HepG2 (cell line): ENCODE measurements around the gene DEPDC1B. TPM values are rescaled to one million over a fixed set of nuclear protein-coding genes. Genes with fewer than 3 reads are reported as not detected.

Experiments
- ARNTL ChIP-seq: sonication (generic); formaldehyde crosslinking; IDR thresholded peaks from 2 replicates; pipeline ENCODE4 v1.4.0; 2020; ENCODE audit warnings: mild to moderate bottlenecking, missing genetic modification reagents
- CHD2 ChIP-seq: IDR thresholded peaks from 2 replicates; pipeline ENCODE4 v1.6.1; 2011; ENCODE audit warnings: low read depth, low read length, improper control_type of control experiment
- CSRNP1 ChIP-seq: sonication (generic); formaldehyde crosslinking; IDR thresholded peaks from 2 replicates; pipeline ENCODE4 v1.8.1; 2023; ENCODE audit warnings: mild to moderate bottlenecking, missing genetic modification reagents
- GATAD2A ChIP-seq: IDR thresholded peaks from 2 replicates; pipeline ENCODE4 v1.6.1; 2016
- GFI1 ChIP-seq: sonication (generic); formaldehyde crosslinking; IDR thresholded peaks from 2 replicates; pipeline ENCODE4 v1.5.0; 2020; ENCODE audit warnings: missing genetic modification reagents, mild to moderate bottlenecking, borderline replicate concordance
- HMGA1 ChIP-seq: sonication (generic); formaldehyde crosslinking; conservative IDR thresholded peaks from 2 replicates; pipeline ENCODE4 v1.4.0; 2020; ENCODE audit warnings: missing genetic modification reagents
- KDM1A ChIP-seq: IDR thresholded peaks from 2 replicates; pipeline ENCODE4 v1.6.1; 2016; ENCODE audit warnings: missing compliant biosample characterization
- KLF12 ChIP-seq: sonication (generic); formaldehyde crosslinking; IDR thresholded peaks from 2 replicates; pipeline ENCODE4 v1.4.0; 2020; ENCODE audit warnings: missing genetic modification reagents, borderline replicate concordance
- NFATC3 ChIP-seq: sonication (generic); formaldehyde crosslinking; IDR thresholded peaks from 2 replicates; pipeline ENCODE4 v1.5.1; 2020; ENCODE audit warnings: mild to moderate bottlenecking, missing genetic modification reagents
- PLRG1 ChIP-seq: fragments of 450-650 bp; conservative IDR thresholded peaks from 2 replicates; pipeline ENCODE4 v1.6.1; 2016
- POGZ ChIP-seq: sonication (generic); formaldehyde crosslinking; IDR thresholded peaks from 2 replicates; pipeline ENCODE4 v1.4.0; 2020; ENCODE audit warnings: mild to moderate bottlenecking, missing genetic modification reagents
- SETDB1 ChIP-seq: sonication (generic); formaldehyde crosslinking; IDR thresholded peaks from 2 replicates; pipeline ENCODE4 v1.5.1; 2020; ENCODE audit warnings: missing genetic modification reagents, mild to moderate bottlenecking, borderline replicate concordance
- TFE3 ChIP-seq: IDR thresholded peaks from 2 replicates; pipeline ENCODE4 v1.6.1; 2016
- THRA ChIP-seq: sonication (generic); formaldehyde crosslinking; IDR thresholded peaks from 2 replicates; pipeline ENCODE4 v1.4.0; 2020; ENCODE audit warnings: missing genetic modification reagents, borderline replicate concordance
- TOPORS ChIP-seq: sonication (generic); formaldehyde crosslinking; IDR thresholded peaks from 2 replicates; pipeline ENCODE4 v1.8.0; 2023; ENCODE audit warnings: mild to moderate bottlenecking, missing genetic modification reagents
- ZBTB1 ChIP-seq: sonication (generic); formaldehyde crosslinking; IDR thresholded peaks from 2 replicates; pipeline ENCODE4 v1.4.0; 2020; ENCODE audit warnings: missing genetic modification reagents, borderline replicate concordance
- ZFP41 ChIP-seq: sonication (generic); formaldehyde crosslinking; IDR thresholded peaks from 2 replicates; pipeline ENCODE4 v1.4.0; 2020; ENCODE audit warnings: mild to moderate bottlenecking, missing genetic modification reagents, borderline replicate concordance
- ZFP90 ChIP-seq: sonication (generic); formaldehyde crosslinking; IDR thresholded peaks from 2 replicates; pipeline ENCODE4 v1.8.0; 2022; ENCODE audit warnings: missing genetic modification reagents, mild to moderate bottlenecking, inconsistent platforms, borderline replicate concordance
- ZKSCAN1 ChIP-seq: fragments of 150-350 bp; IDR thresholded peaks from 2 replicates; pipeline ENCODE4 v1.6.1; 2014; ENCODE audit warnings: low read length
- ZNF160 ChIP-seq: sonication (generic); formaldehyde crosslinking; IDR thresholded peaks from 2 replicates; pipeline ENCODE4 v1.8.0; 2022; ENCODE audit warnings: mild to moderate bottlenecking, inconsistent platforms, missing genetic modification reagents
- ZNF225 ChIP-seq: sonication (generic); formaldehyde crosslinking; IDR thresholded peaks from 2 replicates; pipeline ENCODE4 v1.4.0; 2020; ENCODE audit warnings: mild to moderate bottlenecking, missing genetic modification reagents
- ZNF33B ChIP-seq: sonication (generic); formaldehyde crosslinking; IDR thresholded peaks from 2 replicates; pipeline ENCODE4 v1.5.1; 2020; ENCODE audit warnings: mild to moderate bottlenecking, missing genetic modification reagents
- ZNF616 ChIP-seq: sonication (generic); formaldehyde crosslinking; IDR thresholded peaks from 2 replicates; pipeline ENCODE4 v1.5.0; 2020; ENCODE audit warnings: low read depth, mild to moderate bottlenecking, missing genetic modification reagents
- ZNF782 ChIP-seq: sonication (generic); formaldehyde crosslinking; IDR thresholded peaks from 2 replicates; pipeline ENCODE4 v1.4.0; 2020; ENCODE audit warnings: missing genetic modification reagents, mild to moderate bottlenecking, borderline replicate concordance
- ZNF790 ChIP-seq: sonication (generic); formaldehyde crosslinking; IDR thresholded peaks from 2 replicates; pipeline ENCODE4 v1.8.0; 2022; ENCODE audit warnings: missing genetic modification reagents, mild to moderate bottlenecking, borderline replicate concordance
- ZNF879 ChIP-seq: sonication (generic); formaldehyde crosslinking; IDR thresholded peaks from 2 replicates; pipeline ENCODE4 v1.8.1; 2023; ENCODE audit warnings: missing genetic modification reagents
- ZZZ3 ChIP-seq: sonication (generic); formaldehyde crosslinking; IDR thresholded peaks from 2 replicates; pipeline ENCODE4 v1.4.0; 2020; ENCODE audit warnings: missing genetic modification reagents, mild to moderate bottlenecking, borderline replicate concordance
- polyA plus RNA-seq, 8 experiments: library from polyadenylated mRNA; depleted of rRNA in 3 of 8; stranded (reverse) in 7 of 8; unstranded in 1 of 8; fragments of >200 nt; fragmentation: Illumina TruSeq in 4 of 8; extraction: Trizol in 4 of 8; gene quantifications; 2 replicates each; pipeline versions ENCODE4 v1.2.1 to v1.2.3, GENCODE V29; 2011 to 2016; ENCODE audit warnings: low read depth in 4 of 8, missing spikeins in 1 of 8, mixed read lengths in 1 of 8; ENCODE audit not compliant: insufficient read depth in 1 of 8
- total RNA-seq, 5 experiments: library from RNA; depleted of rRNA; stranded (reverse); fragments of >200 nt; fragmentation: Illumina TruSeq; extraction: Trizol; gene quantifications; 2 replicates each; pipeline ENCODE4 v1.2.3, GENCODE V29; 2016; ENCODE audit warnings: low read depth in 1 of 5

Gene DEPDC1B
- total and polyA plus RNA-seq, 2 of the 13 experiments (the other 11 are each of a cell fraction or from before 2014, with no cell fraction given), result 29.5 to 51.3 TPM

GRCh38 chr5:60699609-60700415 lies at the start of gene DEPDC1B (continued):
- TF ChIP-seq CSRNP1 (CRISPR knock-in tag) (peak; percentile 99), GATAD2A (CRISPR knock-in tag) (peak; percentile 44; the same call in 1 of the 2 replicates), POGZ (CRISPR knock-in tag) (peak; percentile 96), ZZZ3 (CRISPR knock-in tag) (0 out of 2 replicates have a peak, but pooled peaks have one; percentile 12), PLRG1 (no peak), KLF12 (CRISPR knock-in tag) (peak; percentile 71; the same call in 1 of the 2 replicates), TFE3 (no peak), ZNF879 (CRISPR knock-in tag) (peak; percentile 86; the same call in 1 of the 2 replicates), ZNF782 (no peak; the same call in 1 of the 2 replicates), ZNF33B (CRISPR knock-in tag) (peak; percentile 95; the same call in 1 of the 2 replicates), NFATC3 (CRISPR knock-in tag) (peak; percentile 94), ZBTB1 (CRISPR knock-in tag) (no peak), ZNF616 (CRISPR knock-in tag) (no peak; the same call in 1 of the 2 replicates), ZKSCAN1 (no peak), ZFP90 (no peak; the same call in 1 of the 2 replicates), ZNF790 (peak; percentile 32; the same call in 1 of the 2 replicates), ZNF160 (peak; percentile 54; the same call in 1 of the 2 replicates), ARNTL (no peak), TOPORS (CRISPR knock-in tag) (peak; percentile 91), THRA (peak; percentile 2; the same call in 1 of the 2 replicates), KDM1A (CRISPR knock-in tag) (no peak), SETDB1 (CRISPR knock-in tag) (no peak), GFI1 (CRISPR knock-in tag) (peak; percentile 57), CHD2 (0 out of 2 replicates have a peak, but pooled peaks have one; percentile 9), ZFP41 (CRISPR knock-in tag) (no peak), HMGA1 (CRISPR knock-in tag) (no peak), ZNF225 (CRISPR knock-in tag) (peak; percentile 91)
